GM12878 (cell line): ENCODE data around the gene RND1. TPM values are rescaled to one million over a fixed set of nuclear protein-coding genes. Genes with fewer than 3 reads are reported as not detected.

Experiments used
- CBX5 ChIP-seq: sonication (generic); IDR thresholded peaks from 2 replicates; pipeline ENCODE4 v1.6.1; 2016; ENCODE audit warnings: low read depth, moderate library complexity, mild to moderate bottlenecking, inconsistent platforms
- CHD4 ChIP-seq: fragments of 200-600 bp; sonication (generic); IDR thresholded peaks from 2 replicates; pipeline ENCODE4 v1.6.1; 2016; ENCODE audit warnings: mild to moderate bottlenecking
- KLF5 ChIP-seq: fragments of 450-650 bp; IDR thresholded peaks from 2 replicates; pipeline ENCODE4 v1.6.1; 2014; ENCODE audit warnings: mild to moderate bottlenecking; ENCODE audit not compliant: partially characterized antibody
- NBN ChIP-seq: fragments of 450-650 bp; IDR thresholded peaks from 2 replicates; pipeline ENCODE4 v1.6.1; 2016
- NFIC ChIP-seq: IDR thresholded peaks from 2 replicates; pipeline ENCODE4 v1.6.1; 2012; ENCODE audit warnings: low read depth, mild to moderate bottlenecking, inconsistent platforms, low read length, moderate library complexity
- NR2C1 ChIP-seq: fragments of 450-650 bp; IDR thresholded peaks from 2 replicates; pipeline ENCODE4 v1.6.1; 2017; ENCODE audit warnings: antibody characterized with exemption, mild to moderate bottlenecking, moderate library complexity
- NR2F1 ChIP-seq: fragments of 450-650 bp; conservative IDR thresholded peaks from 2 replicates; pipeline ENCODE4 v1.6.1; 2017; ENCODE audit warnings: mild to moderate bottlenecking
- SIX5 ChIP-seq: IDR thresholded peaks from 2 replicates; pipeline ENCODE4 v1.6.1; 2011; ENCODE audit warnings: mild to moderate bottlenecking, low read depth, low read length, moderate library complexity; ENCODE audit not compliant: severe bottlenecking
- SMAD5 ChIP-seq: IDR thresholded peaks from 2 replicates; pipeline ENCODE4 v1.6.1; 2016; ENCODE audit warnings: antibody characterized with exemption, low read depth
- SMC3 ChIP-seq: IDR thresholded peaks from 2 replicates; pipeline ENCODE4 v1.6.1; 2011; ENCODE audit warnings: low read length, improper control_type of control experiment, borderline replicate concordance
- TCF3 ChIP-seq: IDR thresholded peaks from 2 replicates; pipeline ENCODE4 v1.6.1; 2012; ENCODE audit warnings: low read depth, mild to moderate bottlenecking, low read length, borderline replicate concordance; ENCODE audit not compliant: insufficient read depth
- ZZZ3 ChIP-seq: IDR thresholded peaks from 2 replicates; pipeline ENCODE4 v1.6.1; 2011; ENCODE audit warnings: low read depth; ENCODE audit not compliant: control insufficient read depth, insufficient read length
- polyA plus RNA-seq, 11 experiments: library from polyadenylated mRNA; depleted of rRNA in 4 of 11; unstranded in 6 of 11; stranded (reverse) in 5 of 11; fragments of >200 nt; fragmentation: Nextera tagmentation in 4 of 11; fragmentation: Illumina TruSeq in 1 of 11; extraction: Ambion mirVana in 4 of 11; extraction: Trizol in 1 of 11; gene quantifications; 1 replicate in 1 of 11; 2 replicates in 10 of 11; pipeline versions ENCODE4 v1.2.1 to v1.2.3, GENCODE V29; 2011 to 2016; ENCODE audit warnings: inconsistent platforms in 2 of 11, missing spikeins in 2 of 11, low read depth in 1 of 11
- total RNA-seq, 4 experiments: library from RNA; depleted of rRNA in 3 of 4; stranded (reverse); fragments of >200 nt in 3 of 4; fragmentation: Illumina TruSeq in 1 of 4; extraction: Trizol in 1 of 4; gene quantifications; 2 replicates each; pipeline versions ENCODE4 v1.2.1 to v1.2.3, GENCODE V29; 2013 to 2021
- TF ChIP-seq, protein P1 (sequence below): fragments of 450-650 bp; IDR thresholded peaks from 2 replicates; pipeline ENCODE4 v1.6.1; 2017; ENCODE audit warnings: mild to moderate bottlenecking, moderate library complexity
- TF ChIP-seq, protein P2 (sequence below): IDR thresholded peaks from 2 replicates; pipeline ENCODE4 v1.6.1; 2011; ENCODE audit warnings: borderline replicate concordance, low read depth, mild to moderate bottlenecking, moderate library complexity, low read length; ENCODE audit not compliant: insufficient read depth, poor library complexity, severe bottlenecking
- TF ChIP-seq, protein P3 (sequence below): fragments of 450-650 bp; IDR thresholded peaks from 2 replicates; pipeline ENCODE4 v1.6.1; 2016; ENCODE audit warnings: mild to moderate bottlenecking
- TF ChIP-seq, protein P4 (sequence below): IDR thresholded peaks from 2 replicates; pipeline ENCODE4 v1.6.1; 2011; ENCODE audit warnings: low read depth, low read length, improper control_type of control experiment, borderline replicate concordance
- TF ChIP-seq, protein P5 (sequence below): fragments of 450-650 bp; IDR thresholded peaks from 2 replicates; pipeline ENCODE4 v1.6.1; 2017; ENCODE audit warnings: mild to moderate bottlenecking, moderate library complexity

RND1 gene
- total and polyA plus RNA-seq, 10 of the 15 experiments (the other 5 are each of a cell fraction or from before 2014, with no cell fraction given), result 0.24 to 5.1 (median 1.5) TPM

DNA sequence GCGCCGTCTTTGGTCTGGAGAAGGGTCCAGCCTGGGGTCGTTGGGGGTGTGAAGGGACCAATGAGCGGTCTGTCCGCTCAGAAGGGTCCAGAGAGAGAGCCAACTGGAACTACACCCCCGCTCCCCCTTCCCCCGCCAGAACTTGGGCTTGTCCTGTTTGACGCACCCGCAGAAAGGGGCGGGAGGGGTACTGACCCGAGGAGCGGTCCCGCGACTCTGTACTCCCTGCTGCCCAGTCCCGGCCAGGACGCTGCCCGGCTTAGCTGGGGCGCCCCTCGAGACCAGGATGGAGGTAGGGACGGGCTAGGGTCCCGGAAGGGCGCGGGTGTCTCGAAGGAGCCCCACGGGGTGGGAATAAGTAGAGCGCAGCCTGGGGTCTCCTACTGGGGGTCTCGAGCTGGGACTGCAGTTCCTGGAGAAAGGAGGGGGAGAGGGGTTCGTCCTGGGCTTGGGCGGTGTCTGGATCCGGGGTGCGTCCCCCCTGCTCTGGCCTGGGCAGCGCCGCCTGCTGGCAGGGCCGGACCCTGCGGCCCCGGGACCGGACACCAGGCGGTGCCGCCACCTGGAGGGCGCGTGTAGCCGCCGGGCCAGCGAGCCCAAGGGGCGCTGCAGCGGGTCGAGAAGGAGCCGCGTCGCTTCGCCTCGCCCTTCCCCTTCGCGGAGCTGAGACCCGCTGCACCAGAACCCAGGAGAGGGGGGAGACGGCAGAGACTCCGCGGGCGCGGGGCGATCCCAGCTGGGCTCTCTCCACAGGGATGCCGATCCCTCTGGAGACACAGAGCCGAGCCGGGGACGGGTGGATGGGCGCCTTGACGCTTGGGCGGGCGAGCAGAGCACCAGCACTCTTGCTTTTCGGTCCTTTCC, 51.2 kb downstream of the RND1 start (continued):
- TF ChIP-seq, protein P1, sequence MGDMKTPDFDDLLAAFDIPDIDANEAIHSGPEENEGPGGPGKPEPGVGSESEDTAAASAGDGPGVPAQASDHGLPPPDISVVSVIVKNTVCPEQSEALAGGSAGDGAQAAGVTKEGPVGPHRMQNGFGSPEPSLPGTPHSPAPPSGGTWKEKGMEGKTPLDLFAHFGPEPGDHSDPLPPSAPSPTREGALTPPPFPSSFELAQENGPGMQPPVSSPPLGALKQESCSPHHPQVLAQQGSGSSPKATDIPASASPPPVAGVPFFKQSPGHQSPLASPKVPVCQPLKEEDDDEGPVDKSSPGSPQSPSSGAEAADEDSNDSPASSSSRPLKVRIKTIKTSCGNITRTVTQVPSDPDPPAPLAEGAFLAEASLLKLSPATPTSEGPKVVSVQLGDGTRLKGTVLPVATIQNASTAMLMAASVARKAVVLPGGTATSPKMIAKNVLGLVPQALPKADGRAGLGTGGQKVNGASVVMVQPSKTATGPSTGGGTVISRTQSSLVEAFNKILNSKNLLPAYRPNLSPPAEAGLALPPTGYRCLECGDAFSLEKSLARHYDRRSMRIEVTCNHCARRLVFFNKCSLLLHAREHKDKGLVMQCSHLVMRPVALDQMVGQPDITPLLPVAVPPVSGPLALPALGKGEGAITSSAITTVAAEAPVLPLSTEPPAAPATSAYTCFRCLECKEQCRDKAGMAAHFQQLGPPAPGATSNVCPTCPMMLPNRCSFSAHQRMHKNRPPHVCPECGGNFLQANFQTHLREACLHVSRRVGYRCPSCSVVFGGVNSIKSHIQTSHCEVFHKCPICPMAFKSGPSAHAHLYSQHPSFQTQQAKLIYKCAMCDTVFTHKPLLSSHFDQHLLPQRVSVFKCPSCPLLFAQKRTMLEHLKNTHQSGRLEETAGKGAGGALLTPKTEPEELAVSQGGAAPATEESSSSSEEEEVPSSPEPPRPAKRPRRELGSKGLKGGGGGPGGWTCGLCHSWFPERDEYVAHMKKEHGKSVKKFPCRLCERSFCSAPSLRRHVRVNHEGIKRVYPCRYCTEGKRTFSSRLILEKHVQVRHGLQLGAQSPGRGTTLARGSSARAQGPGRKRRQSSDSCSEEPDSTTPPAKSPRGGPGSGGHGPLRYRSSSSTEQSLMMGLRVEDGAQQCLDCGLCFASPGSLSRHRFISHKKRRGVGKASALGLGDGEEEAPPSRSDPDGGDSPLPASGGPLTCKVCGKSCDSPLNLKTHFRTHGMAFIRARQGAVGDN, result peak; percentile 68
- no peak for TF ChIP-seq NFIC
- TF ChIP-seq ZZZ3, result no peak
- peak; percentile 84 for TF ChIP-seq TCF3
- TF ChIP-seq SMC3, result no peak
- no peak for TF ChIP-seq CBX5
- TF ChIP-seq SMAD5, result no peak
- TF ChIP-seq NR2F1, result peak; percentile 63
- peak; percentile 45 for TF ChIP-seq NR2C1
- TF ChIP-seq, protein P2, sequence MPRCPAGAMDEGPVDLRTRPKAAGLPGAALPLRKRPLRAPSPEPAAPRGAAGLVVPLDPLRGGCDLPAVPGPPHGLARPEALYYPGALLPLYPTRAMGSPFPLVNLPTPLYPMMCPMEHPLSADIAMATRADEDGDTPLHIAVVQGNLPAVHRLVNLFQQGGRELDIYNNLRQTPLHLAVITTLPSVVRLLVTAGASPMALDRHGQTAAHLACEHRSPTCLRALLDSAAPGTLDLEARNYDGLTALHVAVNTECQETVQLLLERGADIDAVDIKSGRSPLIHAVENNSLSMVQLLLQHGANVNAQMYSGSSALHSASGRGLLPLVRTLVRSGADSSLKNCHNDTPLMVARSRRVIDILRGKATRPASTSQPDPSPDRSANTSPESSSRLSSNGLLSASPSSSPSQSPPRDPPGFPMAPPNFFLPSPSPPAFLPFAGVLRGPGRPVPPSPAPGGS, result no peak
- TF ChIP-seq SIX5, result no peak
- 0 out of 2 replicates have a peak, but pooled peaks have one; percentile 14 for TF ChIP-seq NBN
- TF ChIP-seq, protein P3, sequence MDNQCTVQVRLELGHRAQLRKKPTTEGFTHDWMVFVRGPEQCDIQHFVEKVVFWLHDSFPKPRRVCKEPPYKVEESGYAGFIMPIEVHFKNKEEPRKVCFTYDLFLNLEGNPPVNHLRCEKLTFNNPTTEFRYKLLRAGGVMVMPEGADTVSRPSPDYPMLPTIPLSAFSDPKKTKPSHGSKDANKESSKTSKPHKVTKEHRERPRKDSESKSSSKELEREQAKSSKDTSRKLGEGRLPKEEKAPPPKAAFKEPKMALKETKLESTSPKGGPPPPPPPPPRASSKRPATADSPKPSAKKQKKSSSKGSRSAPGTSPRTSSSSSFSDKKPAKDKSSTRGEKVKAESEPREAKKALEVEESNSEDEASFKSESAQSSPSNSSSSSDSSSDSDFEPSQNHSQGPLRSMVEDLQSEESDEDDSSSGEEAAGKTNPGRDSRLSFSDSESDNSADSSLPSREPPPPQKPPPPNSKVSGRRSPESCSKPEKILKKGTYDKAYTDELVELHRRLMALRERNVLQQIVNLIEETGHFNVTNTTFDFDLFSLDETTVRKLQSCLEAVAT, result no peak
- TF ChIP-seq, protein P4, sequence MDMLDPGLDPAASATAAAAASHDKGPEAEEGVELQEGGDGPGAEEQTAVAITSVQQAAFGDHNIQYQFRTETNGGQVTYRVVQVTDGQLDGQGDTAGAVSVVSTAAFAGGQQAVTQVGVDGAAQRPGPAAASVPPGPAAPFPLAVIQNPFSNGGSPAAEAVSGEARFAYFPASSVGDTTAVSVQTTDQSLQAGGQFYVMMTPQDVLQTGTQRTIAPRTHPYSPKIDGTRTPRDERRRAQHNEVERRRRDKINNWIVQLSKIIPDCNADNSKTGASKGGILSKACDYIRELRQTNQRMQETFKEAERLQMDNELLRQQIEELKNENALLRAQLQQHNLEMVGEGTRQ, result no peak
- no peak for TF ChIP-seq CHD4
- TF ChIP-seq, protein P5, sequence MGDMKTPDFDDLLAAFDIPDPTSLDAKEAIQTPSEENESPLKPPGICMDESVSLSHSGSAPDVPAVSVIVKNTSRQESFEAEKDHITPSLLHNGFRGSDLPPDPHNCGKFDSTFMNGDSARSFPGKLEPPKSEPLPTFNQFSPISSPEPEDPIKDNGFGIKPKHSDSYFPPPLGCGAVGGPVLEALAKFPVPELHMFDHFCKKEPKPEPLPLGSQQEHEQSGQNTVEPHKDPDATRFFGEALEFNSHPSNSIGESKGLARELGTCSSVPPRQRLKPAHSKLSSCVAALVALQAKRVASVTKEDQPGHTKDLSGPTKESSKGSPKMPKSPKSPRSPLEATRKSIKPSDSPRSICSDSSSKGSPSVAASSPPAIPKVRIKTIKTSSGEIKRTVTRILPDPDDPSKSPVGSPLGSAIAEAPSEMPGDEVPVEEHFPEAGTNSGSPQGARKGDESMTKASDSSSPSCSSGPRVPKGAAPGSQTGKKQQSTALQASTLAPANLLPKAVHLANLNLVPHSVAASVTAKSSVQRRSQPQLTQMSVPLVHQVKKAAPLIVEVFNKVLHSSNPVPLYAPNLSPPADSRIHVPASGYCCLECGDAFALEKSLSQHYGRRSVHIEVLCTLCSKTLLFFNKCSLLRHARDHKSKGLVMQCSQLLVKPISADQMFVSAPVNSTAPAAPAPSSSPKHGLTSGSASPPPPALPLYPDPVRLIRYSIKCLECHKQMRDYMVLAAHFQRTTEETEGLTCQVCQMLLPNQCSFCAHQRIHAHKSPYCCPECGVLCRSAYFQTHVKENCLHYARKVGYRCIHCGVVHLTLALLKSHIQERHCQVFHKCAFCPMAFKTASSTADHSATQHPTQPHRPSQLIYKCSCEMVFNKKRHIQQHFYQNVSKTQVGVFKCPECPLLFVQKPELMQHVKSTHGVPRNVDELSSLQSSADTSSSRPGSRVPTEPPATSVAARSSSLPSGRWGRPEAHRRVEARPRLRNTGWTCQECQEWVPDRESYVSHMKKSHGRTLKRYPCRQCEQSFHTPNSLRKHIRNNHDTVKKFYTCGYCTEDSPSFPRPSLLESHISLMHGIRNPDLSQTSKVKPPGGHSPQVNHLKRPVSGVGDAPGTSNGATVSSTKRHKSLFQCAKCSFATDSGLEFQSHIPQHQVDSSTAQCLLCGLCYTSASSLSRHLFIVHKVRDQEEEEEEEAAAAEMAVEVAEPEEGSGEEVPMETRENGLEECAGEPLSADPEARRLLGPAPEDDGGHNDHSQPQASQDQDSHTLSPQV, result peak; percentile 96
- no peak for TF ChIP-seq KLF5
